NCI-H345 (cell line): ENCODE results near the gene KLHDC4.
"Not testable (repeated sequence)": the region's sequence is repeated elsewhere in the genome, so short reads cannot be mapped to it uniquely, and the experiment has no call there.

Experiments
- DNase-seq: peaks from one replicate; lab custom pipeline; 2025; lab: John Stamatoyannopoulos, UW

Gene KLHDC4

DNA sequence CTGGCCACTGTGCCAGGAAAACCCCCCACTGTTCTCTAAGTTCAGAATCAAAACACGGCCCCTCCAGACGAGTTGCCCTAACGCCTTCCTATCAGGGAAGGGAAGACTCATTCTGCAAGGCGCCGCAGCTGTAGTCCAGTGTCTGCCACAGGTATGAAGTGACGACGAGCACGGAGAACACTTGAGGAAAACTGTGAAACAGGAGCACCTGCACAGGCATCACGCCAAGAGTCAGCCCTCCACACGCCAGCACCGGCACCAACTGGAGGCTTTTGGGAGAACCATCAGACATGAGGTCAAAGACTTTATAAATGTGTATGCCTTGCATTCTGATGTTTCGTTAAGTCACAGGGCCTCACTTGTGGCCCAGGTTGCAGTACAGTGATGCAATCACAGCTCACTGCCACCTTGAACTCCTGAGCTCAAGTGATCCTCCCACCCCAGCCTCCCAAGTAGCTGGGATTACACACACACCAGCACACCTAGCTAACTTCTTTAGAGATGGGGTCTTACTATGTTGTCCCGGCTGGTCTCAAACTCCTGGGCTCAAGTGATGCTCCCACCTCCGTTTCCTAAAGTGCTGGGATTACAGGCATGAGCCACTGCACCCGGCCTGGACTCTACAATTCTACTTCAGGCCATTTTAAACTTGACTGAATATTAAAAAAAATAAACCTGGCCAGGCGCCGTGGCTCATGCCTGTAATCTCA lies 22.9 kb downstream of the KLHDC4 start:
- no peak for DNase-seq

DNA sequence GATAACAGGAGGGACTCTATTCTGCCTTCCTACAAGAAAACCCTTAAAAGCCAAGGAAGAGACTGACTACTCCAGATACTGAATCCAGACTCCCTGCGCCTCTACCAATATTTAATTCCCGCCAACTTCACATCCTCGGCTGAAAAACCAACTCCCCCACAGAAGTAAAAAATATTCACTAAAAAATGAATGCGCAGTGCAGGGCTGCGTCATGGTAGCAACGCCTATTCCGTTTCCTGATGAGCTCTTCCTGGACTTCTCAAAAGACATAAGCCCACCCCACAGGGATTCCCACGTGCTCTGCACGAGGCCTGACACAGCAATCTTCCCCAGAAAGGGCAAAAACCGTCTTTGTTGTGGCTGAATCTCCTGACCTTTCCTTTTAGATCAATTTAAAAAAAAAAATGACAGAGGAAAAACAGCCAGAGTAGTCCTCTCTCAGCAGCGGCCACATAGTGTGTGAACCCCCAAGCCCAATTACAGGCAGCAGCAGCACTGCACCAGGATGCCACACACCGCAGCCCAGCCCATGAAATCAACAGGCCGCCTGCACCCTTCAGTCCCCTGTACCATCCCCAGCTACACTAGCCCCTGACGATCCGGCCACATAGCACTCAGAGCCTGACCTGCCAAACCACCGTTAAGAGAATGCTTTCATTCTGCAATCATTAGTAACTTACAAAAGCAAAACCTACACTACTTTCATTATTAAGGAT lies 23.9 kb downstream of the KLHDC4 start:
- DNase-seq = no peak

DNA sequence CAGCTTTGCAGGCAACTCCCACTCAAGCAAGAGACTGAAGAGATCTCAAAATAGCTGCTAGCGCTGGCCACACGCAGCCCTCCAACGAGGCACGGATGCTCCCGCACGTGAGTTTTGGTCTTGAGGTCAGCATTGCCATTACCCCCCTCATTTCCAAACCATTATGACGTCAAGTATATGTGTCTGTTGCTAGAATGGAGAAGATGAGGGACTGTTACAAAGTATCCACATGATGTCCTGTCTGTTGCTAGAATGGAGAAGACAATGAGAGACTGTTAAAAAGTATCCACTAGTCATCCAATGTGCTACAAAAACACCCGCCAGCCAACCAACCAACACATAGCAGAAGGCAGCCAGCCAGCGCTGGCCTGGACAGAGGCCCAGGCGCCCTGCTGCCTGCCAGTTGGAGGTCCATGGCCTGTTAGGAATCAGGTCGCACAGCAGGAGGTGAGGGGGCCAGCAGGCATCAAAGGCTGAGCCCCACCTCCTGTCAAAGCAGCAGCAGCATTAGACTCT lies 24.8 kb downstream of the KLHDC4 start:
- no peak for DNase-seq

DNA sequence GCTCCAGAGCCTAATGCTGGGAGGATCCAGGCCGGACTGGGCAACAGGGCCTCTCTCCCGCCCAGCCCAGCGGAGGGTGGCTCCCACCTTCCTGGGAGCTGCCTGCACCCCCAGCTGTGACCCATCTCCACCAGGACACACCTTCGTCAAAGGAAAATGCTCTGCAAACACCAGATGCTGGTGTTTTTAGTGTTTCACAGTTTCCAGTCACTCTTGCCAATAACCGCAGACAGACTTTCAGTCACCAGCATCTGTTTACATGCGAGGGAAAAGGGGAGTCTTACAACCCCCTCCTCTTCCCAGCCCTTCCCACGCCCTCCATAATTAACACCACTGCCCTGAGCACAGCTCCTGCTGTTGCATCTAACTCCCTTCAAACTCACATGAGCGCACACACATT lies 25.3 kb downstream of the KLHDC4 start:
- DNase-seq = no peak

DNA sequence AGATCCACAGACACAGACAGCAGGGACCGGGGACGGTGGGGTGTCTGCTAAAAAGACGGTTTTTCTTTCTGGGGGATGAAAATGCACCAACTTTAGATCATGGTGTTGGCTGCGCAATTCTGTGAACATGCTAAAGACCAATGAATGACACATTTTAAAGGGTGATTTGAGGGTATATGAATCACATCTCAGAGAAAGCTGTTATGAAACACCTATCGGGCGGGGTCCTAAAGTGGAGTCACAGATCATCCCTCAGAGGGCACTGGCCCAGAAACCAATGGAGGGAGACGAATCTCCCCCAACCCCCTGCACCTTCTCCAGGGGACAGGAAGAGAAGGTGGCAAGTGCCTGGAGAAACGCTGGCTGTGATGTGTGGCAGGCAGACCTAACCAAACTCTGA lies 26.0 kb downstream of the KLHDC4 start:
- no peak for DNase-seq

DNA sequence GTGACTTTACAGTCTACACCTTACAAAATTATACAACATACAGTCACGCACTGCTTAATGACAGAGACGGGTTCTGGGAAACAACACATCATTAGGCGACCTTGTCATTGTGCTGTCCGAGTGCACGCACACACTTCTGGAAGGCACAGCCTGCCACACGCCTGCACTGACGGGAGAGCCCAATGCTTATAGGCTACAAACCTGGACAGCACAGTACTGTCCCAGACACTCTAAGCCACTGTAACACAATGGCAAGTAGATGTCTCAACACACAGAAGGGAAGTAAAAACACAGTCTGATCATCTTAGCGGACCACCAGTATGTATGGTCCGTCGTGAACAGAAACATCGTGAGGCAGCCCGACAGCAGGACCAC lies 29.8 kb downstream of the KLHDC4 start:
- no peak for DNase-seq

DNA sequence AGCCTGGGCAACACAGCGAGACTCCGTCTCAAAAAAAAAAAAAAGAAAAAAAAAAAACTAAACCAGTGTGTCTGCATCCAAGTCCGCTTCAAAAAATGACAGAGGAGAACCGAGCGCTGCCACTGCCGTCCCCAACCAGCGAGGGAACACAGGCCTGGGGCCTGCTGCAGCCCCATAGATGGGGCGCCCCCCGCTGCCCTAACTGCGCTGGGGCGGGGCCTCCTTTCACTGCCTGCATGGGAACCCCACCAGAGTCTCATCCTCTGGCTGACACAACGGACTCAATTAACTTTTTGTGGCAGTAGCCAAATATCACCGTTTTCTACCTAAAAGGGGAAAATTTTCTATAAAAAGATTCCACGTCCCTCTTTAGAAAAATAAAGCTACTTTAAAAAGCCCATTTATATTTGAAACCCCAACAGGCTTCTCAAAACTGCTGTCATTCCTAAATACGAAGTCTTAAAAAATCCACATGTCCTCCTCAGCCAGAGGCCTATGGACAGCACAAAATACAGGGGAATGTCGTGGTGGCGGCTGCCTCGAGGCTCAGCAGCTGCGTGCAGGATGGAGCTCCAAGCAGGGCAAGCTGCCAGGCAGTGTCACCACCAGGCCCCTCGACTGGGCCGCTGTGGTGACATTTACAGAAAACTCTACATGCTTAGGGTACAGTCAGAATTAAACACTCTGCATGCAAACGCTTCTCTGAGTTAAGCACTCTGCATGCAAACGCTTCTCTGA lies 30.3 kb downstream of the KLHDC4 start:
- DNase-seq = no peak

DNA sequence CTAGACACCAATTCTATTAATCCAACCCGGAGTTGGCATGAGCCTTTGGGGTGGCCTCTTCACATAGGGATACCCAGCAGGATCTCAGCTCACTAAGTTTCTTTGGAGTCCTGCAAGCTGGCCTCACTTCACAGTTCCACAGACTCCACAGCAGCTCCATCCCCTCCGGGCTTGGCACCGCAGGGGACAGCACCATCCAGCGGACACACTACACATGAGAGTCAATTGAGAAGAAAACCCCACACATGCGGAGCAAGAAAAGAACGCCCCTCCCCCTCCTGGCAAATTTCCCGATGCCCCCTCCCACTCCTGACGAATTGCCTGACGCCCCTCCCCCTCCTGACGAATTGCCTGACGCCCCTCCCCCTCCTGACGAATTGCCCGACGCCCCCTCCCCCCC lies 31.1 kb downstream of the KLHDC4 start:
- no peak for DNase-seq

DNA sequence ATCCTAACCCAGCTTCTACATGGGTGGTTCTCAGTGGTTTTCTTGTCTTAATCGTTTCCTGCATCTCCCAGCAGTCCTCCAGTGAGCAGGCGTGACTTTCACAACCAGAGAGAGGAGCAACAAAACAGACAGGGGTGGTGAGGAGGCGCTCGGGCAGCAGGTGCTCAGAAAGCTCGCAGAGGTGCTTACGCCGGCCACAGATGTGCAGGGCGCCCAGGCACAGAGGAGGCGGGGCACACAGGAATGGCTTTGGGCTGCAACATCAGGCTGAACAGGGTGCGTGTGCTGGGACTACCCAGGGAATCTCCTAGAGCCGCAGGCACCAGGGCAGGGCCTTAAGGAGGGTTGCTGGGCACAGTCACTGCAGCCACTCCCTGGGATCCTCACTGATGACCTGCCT lies 32.6 kb downstream of the KLHDC4 start:
- DNase-seq = no peak

DNA sequence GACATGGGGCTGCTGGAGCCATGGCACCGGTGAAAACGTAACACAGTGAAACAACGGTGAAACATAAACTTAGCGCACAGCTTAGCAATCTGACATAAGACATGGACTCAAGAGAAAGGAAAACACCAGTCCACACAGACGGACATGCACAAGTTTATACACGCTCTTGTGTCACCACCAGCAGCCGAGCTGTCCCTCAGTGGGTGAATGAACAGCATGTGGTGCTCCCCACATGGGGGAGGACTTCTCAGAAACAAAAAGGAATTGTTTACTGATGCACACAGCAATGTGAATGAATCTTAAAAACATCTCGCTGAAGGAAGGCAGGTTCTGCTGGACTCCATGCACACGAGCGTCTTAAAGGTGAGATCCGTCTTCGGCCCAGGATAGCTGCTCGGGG lies 34.2 kb downstream of the KLHDC4 start:
- DNase-seq = no peak

DNA sequence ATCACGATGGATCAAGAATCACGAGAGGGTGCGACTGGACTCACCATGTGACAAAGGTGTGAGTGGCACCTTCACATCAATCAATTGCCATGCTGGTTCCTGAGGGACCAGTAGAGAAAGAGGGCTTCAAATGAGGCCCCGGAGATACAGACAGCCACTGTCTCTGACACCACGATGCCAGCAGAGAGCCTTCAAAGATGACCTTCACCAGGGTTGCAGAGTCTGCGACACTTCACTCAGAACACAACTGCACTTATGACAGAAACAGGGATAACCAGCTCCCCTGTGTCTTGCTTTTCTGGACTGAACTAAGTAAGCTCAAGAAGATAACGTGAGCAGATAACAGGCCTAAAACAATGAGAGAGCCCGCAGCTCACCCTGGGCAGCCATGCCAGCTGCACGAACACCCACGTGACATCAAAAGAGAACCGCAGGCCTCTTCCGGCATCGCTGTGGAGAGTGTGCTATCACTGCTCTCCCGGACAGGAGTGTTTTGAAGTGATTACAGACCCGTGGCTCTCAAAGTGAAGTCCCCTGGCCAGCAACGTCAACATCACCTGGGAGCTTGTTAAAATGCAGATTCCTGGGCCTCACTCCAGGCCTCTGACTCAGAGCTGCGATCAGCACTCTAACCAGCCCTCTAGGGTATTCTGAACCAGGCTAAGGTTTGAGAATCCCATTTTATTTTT lies 36.4 kb downstream of the KLHDC4 start:
- DNase-seq = no peak

DNA sequence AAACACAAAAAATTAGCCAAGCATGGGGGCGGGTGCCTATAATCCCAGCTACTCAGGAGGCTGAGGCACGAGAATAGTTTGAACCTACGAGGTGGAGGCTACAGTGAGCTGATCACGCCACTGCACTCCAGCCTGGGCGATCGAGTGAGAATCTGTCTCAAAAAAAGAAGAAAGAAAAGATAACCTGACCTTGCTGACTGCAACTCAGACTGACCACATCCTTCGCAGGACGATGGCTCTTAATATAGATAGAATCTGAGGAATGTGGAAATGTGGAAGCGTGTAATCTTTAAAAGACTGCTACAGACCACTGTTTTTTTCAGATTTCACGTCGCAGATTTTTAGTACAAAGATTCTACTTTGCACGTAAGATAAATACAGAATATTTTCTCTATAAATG lies 37.8 kb downstream of the KLHDC4 start:
- DNase-seq = no peak

DNA sequence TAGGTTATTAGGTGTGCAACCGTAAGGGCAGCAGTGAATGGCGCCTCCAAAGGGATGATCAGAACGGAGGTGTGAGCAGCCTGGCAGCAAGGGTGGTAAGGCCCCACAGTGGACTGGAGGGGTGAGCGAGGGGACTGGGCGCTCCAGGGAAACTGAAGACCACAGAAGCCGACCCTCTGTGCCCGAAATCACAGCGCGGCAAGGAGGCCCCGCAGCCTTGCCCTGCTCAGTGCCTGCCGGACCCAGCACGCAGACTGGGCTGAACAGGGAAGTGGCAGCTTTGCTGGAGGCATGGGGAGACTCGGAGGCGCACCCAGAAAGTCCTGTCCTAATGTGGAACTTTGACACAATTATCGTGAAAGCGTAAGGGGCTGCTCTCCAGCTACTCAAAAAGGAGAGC lies 38.4 kb downstream of the KLHDC4 start:
- DNase-seq = no peak

DNA sequence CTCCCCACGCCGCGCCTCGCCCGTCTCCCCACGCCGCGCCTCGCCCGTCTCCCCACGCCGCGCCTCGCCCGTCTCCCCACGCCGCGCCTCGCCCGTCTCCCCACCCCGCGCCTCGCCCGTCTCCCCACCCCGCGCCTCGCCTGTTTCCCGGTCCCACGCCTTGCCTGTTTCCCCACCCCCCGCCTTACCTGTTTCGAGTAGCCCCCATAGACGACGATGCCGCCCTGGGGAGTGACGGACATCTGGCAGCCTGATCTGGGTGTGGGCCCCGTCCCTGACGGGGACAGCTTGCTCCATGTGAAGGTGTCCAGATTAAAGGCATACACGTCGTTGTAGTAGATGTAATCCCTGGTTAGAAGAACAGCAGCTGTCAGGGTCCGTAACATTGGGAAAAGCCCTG lies 39.2 kb downstream of the KLHDC4 start:
- DNase-seq = not testable (repeated sequence)

DNA sequence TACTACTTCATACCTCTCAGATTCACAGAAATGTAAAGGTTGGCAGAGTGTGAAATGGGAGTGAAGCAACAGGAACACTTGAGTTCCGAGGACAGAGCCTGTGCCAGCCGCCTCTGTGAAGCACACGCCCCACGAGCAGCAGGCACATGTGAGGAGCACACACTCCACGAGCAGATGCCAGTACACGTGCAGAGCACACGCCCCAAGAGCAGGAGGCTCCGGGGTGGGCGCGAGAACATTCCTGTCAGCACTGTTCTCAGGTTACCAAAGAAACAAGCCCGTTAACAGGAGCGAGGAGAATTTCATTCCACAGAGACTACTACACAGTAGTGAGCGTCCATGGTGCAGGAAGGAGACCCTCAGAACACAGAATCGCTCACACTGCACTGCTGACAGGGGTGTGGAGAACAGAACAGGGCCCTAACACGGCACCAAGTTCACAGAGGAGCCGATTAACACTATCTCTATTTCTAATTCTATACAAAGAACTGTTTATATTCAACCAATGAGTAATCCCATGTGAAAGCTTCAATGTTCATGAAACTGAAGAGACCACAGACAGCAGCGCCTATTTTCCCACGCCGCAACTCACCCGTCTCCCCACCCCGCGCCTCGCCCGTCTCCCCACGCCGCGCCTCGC lies 40.1 kb downstream of the KLHDC4 start:
- no peak for DNase-seq

DNA sequence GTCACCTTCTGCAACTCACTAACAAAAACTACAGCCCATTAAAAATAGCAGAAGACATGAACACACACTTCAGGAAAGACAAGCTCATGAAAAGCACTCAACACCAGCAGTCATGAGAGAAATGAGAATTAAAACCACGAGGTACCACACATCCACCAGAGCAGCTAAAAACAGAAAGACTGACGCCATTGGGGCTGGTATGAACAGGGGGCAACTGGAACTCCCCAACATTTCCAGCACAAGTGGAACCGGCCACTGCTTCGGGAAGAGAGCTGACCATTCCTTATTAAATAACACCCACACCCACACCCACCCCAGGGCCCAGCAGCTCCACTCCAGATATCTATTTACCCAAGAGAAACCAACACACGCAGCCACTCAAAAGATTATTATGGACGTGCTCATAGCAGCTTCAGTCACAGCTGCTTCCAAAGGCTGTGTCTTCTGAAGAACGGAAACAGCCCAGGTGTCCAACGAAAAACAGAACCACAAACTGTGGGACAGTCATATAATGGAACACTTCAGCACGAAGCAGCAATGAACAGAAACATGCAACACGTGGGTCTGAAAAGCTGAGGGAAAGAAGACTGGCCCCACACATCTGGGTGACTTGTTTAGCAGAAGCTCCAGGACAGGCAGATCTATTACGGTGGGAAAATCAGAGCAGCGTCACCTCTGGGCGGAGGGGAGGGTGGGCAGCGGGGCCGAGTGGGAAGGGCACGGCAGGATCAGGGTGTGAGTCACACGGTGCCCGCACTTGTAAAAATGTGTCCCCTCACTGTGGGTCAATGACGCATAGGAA lies 41.1 kb downstream of the KLHDC4 start:
- DNase-seq = no peak

DNA sequence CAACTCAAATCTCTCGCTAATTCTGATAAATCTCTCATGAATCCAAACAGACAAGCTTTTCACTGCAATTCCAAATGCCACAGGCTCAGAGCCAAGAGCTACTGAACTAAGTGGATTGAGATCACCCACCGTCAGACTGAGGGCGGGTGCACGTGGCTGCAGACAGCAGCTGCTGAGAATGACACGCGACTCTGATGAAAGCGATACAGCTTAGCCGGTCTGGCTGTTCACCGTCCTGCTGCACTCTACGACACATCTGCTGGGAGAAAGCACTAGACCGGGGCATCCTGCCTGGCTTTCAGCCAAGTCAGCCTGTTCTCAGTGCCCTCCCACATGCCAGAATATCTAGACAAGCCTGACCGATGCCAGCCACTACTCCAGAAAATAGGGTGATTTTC lies 42.6 kb downstream of the KLHDC4 start:
- peak; percentile 93 for DNase-seq

DNA sequence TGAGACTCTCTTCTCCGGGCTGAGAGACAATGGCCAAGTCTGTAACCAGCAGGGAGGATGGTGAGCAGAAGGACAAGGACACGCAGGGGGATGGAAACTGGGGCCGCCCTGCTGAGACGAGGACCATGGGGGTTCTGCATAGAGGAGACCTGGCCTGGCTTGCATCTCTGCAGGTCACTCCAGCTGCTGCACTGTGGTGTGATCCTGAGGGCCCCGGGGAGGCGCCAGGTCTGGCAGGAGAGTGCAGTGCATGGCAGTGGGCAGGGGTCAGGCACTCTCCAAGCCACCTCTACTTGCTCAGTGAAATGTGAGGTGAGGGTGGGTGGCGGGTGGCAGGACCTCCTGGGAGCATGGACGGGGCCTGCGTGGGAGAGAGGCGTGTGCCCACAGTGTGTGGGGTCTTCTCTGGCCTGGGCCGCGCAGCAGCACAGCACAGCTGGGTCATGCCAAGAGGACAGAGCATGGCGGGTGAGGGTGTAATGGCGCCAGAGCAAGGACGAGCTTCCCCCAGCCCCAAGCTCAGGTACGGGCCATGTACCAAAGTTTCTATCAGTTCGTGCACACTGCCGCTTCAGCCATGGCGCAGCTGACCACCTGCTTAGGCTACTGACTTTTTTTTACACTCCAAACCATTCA lies 43.1 kb downstream of the KLHDC4 start:
- DNase-seq = no peak

DNA sequence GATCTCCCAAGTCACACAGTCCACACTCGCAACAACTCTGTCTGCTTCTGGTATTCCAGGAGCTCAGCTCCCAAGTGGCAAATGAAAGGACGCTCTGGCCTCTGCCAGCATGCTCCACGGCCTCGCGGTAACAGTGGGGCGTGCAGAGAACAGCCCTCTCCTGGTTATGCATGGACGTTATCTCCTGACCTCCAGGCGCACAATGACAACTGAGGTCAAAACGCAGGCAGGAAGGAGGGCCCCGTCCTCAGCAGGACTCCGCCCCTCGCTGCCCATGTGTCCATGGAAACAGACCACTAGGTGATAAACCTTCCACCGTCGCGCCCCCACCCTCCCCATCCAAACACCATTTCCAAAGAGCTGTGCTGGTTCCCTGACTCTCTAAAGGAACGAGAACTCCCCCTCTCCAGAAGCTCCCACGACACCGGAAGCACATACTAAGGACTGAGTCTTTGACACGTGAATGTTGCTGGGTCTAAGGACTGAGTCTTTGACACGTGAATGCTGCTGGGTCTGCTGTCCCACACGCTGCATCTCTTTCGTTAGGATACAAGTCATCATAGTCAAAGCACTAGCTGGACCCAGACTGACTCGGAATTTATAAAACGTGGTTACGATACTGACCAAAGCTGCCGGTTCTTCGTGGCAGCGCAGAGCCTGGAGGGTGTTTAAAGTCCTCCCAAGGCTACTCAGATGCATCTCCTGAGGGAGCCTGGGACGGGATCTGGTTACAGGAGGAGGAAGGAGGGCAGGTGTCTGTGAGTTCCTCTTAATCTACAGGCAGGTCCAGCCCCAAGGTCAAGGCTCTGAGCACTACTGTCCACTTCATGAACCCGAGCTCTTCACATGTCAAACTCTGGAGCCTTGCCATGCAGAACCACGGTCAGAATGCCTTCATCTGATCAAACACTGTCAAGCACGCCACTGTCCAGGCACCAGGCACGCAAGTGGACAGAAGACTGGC lies 43.9 kb downstream of the KLHDC4 start:
- no peak for DNase-seq
